Fibroblast of peridontal ligament (primary cell): ENCODE measurements around the gene WDR62.

Source experiments
- DNase-seq: peaks from one replicate; pipeline ENCODE4 v3.0.0-alpha.2; 2010; ENCODE audit errors: extremely low read depth

Gene WDR62

DNA sequence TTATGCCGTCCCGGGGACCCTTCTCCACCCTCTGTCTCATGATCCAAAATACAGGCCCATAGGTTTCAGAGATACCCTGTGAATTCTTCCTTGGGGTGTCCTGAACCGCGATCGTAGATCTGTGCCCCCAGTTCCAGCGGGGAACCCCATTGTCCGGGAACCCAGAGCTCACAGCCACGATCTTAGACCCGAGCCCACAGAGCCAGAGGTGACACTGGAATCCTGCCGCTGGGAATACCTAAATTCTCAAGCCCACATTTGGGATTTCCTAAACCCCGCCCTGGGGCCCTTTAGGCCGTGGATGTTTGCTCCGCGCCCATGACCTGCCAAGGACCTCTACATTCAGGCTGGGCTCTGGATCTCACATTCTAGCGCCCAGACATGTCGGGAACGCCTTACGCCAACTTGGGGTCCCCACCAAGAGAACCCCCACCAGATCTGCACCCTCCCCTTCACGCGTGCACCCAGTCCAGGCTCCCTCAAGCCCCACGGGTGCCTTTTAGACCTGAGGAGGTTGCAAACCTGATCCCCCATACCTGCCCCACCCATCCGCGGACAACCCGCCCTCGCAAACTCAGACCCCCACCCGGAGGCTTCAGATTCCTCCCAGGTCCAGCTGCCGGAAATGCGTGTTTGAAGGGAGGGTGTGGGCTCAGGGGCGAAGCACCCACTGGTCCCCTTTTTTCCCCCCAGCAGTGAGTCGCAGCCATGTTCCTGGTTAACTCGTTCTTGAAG, 85.8 kb downstream of the WDR62 start:
- DNase-seq: peak; percentile 24

DNA sequence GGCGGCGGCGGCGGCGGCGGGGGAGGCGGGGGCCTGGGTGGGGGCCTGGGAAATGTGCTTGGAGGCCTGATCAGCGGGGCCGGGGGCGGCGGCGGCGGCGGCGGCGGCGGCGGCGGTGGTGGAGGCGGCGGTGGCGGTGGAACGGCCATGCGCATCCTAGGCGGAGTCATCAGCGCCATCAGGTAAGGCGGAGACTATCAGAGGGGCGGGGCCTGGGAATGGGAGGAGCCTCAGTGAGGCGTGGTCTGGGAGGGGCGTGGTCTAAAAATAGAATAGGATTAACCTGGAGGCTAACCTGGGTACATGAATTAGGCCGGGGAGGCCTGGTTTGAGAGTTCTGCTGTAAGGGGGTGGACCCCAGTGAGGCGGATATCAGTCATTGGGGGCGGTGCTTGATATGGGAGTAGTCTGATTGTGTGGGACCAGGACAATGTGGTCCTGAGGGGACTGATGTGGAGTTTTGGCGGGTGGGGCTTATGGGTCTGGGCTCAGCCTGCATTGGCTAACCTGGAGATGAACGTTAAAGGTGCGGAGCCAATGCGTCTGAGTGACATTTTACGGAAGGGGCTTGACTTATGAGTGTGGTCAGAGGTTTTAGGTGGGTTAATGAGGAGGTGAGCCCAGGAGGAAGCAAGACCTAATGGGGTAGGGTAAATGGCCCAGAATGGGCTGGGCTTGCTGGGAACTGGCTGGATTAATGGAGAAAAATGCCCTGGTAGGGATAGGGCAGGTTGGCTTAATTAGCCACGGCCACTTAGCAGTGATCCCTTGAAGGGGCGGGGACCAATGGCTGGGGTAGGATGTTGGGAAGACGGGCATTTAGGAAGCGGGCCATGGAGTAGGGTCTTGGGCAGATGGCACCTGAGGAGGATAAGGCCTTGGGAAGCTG, 86.6 kb downstream of the WDR62 start:
- DNase-seq: peak; percentile 71

DNA sequence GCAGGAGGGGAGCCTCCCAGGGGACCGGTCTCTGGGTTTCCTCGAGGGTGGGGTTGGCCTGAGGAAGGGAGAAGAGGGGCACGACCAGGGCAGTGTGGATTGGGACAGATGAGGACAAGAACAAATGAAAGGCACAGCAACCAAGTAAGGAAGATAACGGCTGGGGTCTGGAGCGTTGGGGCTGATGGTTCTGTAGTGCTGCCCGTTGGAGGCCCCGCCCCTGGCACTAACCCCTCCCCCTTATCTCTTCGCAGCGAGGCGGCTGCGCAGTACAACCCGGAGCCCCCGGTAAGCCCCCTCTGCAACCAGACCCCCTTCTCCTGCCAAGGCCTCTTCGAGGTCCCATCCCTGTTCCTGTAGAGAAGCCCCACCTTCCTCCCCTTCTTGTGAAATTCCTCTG, 87.3 kb downstream of the WDR62 start:
- no peak for DNase-seq

DNA sequence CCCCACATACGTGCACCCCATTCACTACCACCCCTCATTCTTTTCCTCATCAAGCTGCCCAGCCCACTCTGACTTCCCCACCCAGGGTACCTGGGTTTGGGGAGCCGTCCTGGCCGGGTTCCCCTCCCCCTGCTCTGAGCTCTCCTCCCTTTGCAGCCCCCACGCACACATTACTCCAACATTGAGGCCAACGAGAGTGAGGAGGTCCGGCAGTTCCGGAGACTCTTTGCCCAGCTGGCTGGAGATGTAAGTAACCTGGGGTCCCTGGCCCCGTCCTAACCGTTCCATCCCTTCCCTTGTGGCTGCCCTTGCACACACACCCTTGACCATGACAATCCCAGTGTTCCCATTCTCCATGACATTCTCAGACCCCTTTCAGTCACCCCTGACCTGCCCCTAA, 87.8 kb downstream of the WDR62 start:
- no peak for DNase-seq

DNA sequence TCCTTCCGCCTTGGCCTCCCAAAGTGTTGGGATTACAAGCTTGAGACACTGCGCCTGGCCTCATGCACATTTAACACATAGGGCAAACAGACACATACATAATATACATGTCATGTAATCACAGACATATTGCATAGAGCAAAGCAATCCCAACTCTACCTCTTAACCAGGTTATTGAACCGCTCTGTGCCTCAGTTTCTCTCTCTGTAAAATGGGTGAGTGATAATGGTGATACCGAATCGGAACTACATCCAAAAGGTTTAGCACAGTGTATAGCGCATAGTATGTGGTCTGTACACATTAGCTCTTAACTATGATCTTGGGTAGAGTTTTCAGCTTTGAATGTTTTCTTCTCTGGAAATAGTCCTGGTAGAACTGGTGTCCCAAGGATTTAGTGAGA, 89.9 kb downstream of the WDR62 start:
- no peak for DNase-seq

DNA sequence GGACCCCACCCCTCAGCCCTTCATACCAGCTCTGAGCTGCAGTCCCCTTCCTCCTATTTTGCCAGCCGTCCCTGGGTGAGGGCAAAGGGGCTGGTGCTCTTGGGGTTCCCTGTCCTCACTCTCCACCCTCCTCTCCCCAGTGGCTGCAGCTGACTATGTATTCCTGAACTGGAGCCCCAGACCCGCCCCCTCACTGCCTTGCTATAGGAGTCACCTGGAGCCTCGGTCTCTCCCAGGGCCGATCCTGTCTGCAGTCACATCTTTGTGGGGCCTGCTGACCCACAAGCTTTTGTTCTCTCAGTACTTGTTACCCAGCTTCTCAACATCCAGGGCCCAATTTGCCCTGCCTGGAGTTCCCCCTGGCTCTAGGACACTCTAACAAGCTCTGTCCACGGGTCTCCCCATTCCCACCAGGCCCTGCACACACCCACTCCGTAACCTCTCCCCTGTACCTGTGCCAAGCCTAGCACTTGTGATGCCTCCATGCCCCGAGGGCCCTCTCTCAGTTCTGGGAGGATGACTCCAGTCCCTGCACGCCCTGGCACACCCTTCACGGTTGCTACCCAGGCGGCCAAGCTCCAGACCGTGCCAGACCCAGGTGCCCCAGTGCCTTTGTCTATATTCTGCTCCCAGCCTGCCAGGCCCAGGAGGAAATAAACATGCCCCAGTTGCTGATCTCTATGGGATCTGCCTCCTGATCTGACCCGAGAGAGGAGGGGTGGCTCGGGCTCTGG, 95.1 kb downstream of the WDR62 start:
- no peak for DNase-seq

DNA sequence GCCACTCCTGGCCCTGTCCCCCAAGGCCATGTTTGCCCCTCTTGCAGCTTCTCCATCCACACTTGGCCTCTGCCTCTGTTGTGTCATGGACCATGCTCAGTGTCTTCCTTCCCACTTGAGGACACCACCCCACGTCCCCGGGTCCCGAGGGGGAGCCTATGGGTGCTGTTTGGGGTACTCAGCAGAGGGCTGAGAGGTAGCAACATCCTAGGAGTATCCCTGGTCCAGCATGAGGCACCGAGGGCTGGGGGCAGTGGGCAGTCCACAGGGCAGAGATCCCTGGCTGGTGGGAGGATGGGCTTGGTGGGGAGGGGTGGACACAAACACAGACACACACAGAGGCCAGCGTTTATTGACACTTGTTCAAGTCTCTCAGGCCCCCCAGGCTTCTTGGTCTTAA, 95.9 kb downstream of the WDR62 start:
- no peak for DNase-seq

DNA sequence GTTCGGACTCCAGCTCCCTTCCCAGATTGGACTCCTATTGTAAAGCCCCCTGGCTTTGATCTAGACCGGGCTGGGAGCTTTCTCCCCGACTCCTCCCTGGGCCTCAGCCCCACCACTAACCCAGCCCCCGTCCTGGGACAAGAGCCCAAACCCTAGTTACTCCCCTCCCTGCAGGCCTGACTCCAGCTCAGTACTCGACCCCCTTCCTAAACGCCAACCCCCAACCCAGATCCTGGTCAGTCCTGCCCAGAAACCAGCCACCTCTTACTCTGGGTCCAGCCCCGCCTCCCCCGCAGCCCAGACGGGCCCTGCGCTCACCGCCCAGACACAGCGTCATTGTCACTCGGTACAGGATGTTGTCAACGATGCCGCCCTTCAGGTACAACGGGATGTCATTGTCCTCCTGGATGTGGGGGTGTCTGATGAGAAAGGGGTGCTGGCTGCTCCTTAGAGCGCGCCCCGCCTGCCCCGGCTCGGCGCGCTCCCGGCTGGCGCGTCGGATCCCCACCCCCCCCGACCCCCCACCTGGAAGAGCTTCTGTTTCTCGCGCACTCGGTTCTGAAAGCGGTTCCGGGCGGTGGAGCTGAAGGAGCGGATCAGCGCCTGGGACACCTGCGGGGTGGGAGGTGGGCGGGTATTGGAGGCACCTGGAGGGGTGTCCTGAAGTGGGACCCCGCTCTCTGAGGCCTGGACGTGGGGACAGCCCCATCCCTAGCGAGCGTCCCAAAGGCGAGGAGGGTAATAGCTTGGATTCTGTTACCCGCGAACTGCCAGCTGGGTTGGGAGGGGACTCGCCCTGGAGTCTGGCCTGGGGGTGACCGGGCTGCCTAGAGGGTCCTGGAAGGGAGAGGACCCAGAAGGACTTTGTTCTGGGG, 96.7 kb downstream of the WDR62 start:
- peak; percentile 10 for DNase-seq

DNA sequence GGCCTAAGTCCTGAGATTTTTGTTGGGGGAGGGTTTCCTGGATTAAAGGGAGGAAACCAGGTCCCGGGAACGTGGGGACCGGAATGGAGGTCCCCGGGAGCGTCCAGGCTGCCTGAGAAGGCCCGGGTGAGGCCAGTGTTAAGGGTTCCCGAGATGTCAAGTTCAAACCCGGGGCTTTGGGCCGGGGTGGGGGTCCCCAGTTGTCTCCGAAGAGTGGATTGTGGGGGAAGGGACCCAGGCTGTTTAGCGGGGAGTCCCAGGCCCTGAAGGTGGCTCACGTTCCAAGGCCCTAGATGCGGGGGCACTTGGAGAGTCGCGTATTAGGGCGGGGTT, 97.3 kb downstream of the WDR62 start:
- peak; percentile 3 for DNase-seq

DNA sequence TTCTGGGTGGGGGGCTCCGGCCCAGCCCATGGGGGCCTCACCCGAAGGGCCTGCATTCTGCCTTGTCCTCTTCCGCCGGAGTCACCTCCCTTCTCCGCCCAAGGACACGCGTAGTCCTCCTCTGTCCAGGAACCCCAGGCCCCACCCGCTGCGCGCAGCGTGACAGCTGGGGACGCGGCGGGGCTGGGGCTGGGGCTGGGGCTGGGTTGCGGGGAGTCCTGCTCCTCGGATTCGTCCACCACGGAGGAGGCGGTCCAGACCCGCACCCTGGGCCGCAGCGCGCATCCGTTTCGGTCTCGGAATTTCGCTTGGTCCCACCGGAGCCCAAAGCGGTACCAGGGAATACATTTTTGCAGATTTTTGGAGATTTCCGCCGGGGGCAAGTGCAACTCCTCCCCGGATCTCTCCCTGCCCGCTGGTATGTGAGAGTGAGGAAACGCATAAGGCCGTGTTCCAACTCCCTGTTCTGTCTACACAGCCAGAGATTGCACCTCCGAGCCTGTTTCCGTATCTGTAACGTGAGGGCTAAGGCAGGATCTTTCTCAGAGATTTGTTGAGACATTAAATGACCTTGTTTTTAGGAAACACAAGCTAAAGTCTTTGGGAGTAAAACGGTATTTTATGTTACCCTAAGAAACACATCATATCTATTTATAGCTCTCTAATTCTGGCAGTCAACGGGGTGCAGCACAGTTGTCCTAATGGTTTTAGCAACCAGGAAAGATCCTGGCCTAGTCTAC, 97.8 kb downstream of the WDR62 start, which contains the start of gene COX7A1:
Gene COX7A1, minus strand, starts transcription at position 96 of the 740 bp plus-strand sequence. Its CDS starts 40 bp downstream, at position 56.
- peak; percentile 57 for DNase-seq

DNA sequence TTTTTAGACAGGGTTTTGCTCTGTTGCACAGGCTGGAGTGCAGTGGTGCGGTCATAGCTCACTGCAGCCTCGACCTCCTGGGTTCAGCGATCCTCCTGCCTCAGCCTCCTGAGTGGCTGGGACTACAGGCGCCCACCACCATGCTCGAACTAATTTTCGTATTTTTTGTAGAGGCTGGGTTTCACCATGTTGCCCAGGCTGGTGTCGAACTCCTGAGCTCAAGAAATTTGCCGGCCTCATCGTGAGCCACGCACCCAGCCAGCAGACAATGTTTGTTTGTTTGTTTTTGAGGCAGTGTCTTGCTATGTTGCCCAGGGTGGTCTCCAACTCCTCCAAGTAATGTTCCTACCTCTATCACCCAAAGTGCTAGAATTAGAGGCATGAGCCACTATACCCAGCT, 98.4 kb downstream of the WDR62 start:
- no peak for DNase-seq
